GM12878 (cell line): ENCODE measurements around the gene DDX49. TPM values are rescaled to one million over a fixed set of nuclear protein-coding genes. Genes with fewer than 3 reads are reported as not detected.

Experiments
- ATAC-seq: fragments of 200-7000 bp; cut with Tn5 transposase; 3 replicates; pipeline ENCODE4 v1.9.1; 2020; ENCODE audit warnings: mild to moderate bottlenecking, moderate library complexity
- BruUV-seq: library from RNA; stranded (reverse); fragments of 400-500 nt; replicated peaks from 2 replicates; lab custom pipeline; 2021; lab: Mats Ljungman, UMichigan
- CTCF ChIA-PET: fragments of 300-600 bp; sonication (Branson Sonifier 250); formaldehyde crosslinking; extraction: SDS; loops from one replicate; lab custom pipeline; 2021; ENCODE audit warnings: inconsistent platforms; lab: Yijun Ruan, JAX
- POLR2A ChIA-PET: fragments of 350-600 bp; formaldehyde crosslinking; extraction: SDS; loops from one replicate; lab custom pipeline; 2021; ENCODE audit warnings: inconsistent platforms; lab: Charles Lee
- RAD21 ChIA-PET: fragments of 300-600 bp; sonication (Branson Sonifier 250); formaldehyde crosslinking; loops from one replicate; lab custom pipeline; 2023; ENCODE audit warnings: antibody characterized with exemption; ENCODE audit not compliant: unreplicated experiment; lab: Charles Lee
- SMC1A ChIA-PET: fragments of 300-600 bp; sonication (Branson Sonifier 250); formaldehyde crosslinking; loops from one replicate; lab custom pipeline; 2023; ENCODE audit not compliant: unreplicated experiment, uncharacterized antibody; lab: Charles Lee
- DNase-seq: peaks from one replicate; pipeline ENCODE4 v3.0.0-alpha.2; 2011; ENCODE audit warnings: low read depth, low spot score
- FAIRE-seq: peaks from 3 replicates; lab custom pipeline; 2011; peaks lifted over from hg19 to GRCh38; lab: Jason Lieb, UNC
- H2AFZ ChIP-seq: 2 replicates; pipeline ENCODE4 v1.6.0; 2011; ENCODE audit warnings: low read depth, low read length, control low read depth; ENCODE audit not compliant: control insufficient read depth
- H3K27ac ChIP-seq: 2 replicates; pipeline ENCODE4 v1.5.1; 2011; ENCODE audit warnings: control low read depth; ENCODE audit not compliant: control insufficient read depth, insufficient read depth
- H3K27me3 ChIP-seq, 2 experiments: replicated peaks in 1 of 2; 2 replicates each; pipeline versions ENCODE4 v1.6.0 to v1.6.1; 2011; ENCODE audit warnings: low read length in 1 of 2; ENCODE audit not compliant: control insufficient read depth in 2 of 2, insufficient read depth in 2 of 2
- H3K36me3 ChIP-seq, 2 experiments: 2 replicates each; pipeline ENCODE4 v1.5.1; 2011; ENCODE audit warnings: low read length in 1 of 2; ENCODE audit not compliant: control insufficient read depth in 2 of 2, insufficient read depth in 2 of 2
- H3K4me1 ChIP-seq: 2 replicates; pipeline ENCODE4 v1.6.1; 2011; ENCODE audit warnings: mild to moderate bottlenecking, low read length, moderate library complexity, mixed read lengths; ENCODE audit not compliant: control insufficient read depth, insufficient read depth
- H3K4me2 ChIP-seq: 2 replicates; pipeline ENCODE4 v1.6.0; 2011; ENCODE audit warnings: control low read depth; ENCODE audit not compliant: control insufficient read depth, insufficient read depth
- H3K4me3 ChIP-seq: fragments of 200-600 bp; sonication (generic); 2 replicates; pipeline ENCODE4 v1.5.1; 2016
- H3K79me2 ChIP-seq: 2 replicates; pipeline ENCODE4 v1.6.0; 2011; ENCODE audit warnings: low read length; ENCODE audit not compliant: control insufficient read depth, insufficient read depth
- H3K9ac ChIP-seq: 2 replicates; pipeline ENCODE4 v1.8.0; 2011; ENCODE audit warnings: low read length, control low read depth, mixed read lengths; ENCODE audit not compliant: control insufficient read depth, insufficient read depth
- H3K9me3 ChIP-seq: replicated peaks from 3 replicates; pipeline ENCODE4 v1.5.1; 2011; ENCODE audit warnings: mild to moderate bottlenecking, low read length; ENCODE audit not compliant: control insufficient read depth, insufficient read depth
- H4K20me1 ChIP-seq: 2 replicates; pipeline ENCODE4 v1.6.0; 2011; ENCODE audit not compliant: control insufficient read depth, insufficient read depth
- BACH1 ChIP-seq: fragments of 450-650 bp; IDR thresholded peaks from 2 replicates; pipeline ENCODE4 v1.6.1; 2017; ENCODE audit warnings: mild to moderate bottlenecking, borderline replicate concordance
- BCL11A ChIP-seq: IDR thresholded peaks from 2 replicates; pipeline ENCODE4 v1.6.1; 2011; ENCODE audit warnings: low read depth, low read length
- BHLHE40 ChIP-seq, 2 experiments: fragments of 450-650 bp in 1 of 2; IDR thresholded peaks; 2 replicates each; pipeline ENCODE4 v1.6.1; 2011 to 2017; ENCODE audit warnings: low read depth in 2 of 2, borderline replicate concordance in 1 of 2, improper control_type of control experiment in 1 of 2, low read length in 1 of 2, mild to moderate bottlenecking in 1 of 2
- BMI1 ChIP-seq: fragments of 450-650 bp; IDR thresholded peaks from 2 replicates; pipeline ENCODE4 v1.6.1; 2016; ENCODE audit warnings: mild to moderate bottlenecking, moderate library complexity, borderline replicate concordance
- CHD1 ChIP-seq: IDR thresholded peaks from 2 replicates; pipeline ENCODE4 v1.6.1; 2012; ENCODE audit warnings: low read depth, low read length, improper control_type of control experiment
- CHD2 ChIP-seq: IDR thresholded peaks from 2 replicates; pipeline ENCODE4 v1.6.1; 2011; ENCODE audit warnings: low read depth, low read length, improper control_type of control experiment, borderline replicate concordance
- EGR1 ChIP-seq, 2 experiments: IDR thresholded peaks; 1 replicate in 1 of 2; 2 replicates in 1 of 2; pipeline ENCODE4 v1.6.1; 2011 to 2012; ENCODE audit warnings: low read depth in 2 of 2, low read length in 2 of 2, borderline replicate concordance in 1 of 2, mild to moderate bottlenecking in 1 of 2, moderate library complexity in 1 of 2
- FOXK2 ChIP-seq: fragments of 450-650 bp; IDR thresholded peaks from 2 replicates; pipeline ENCODE4 v1.6.1; 2017; ENCODE audit warnings: mild to moderate bottlenecking, moderate library complexity
- GABPA ChIP-seq: IDR thresholded peaks from 2 replicates; pipeline ENCODE4 v1.6.1; 2014; ENCODE audit warnings: antibody characterized with exemption, low read depth, mild to moderate bottlenecking, inconsistent platforms
- GATAD2B ChIP-seq: fragments of 450-650 bp; conservative IDR thresholded peaks from 2 replicates; pipeline ENCODE4 v1.6.1; 2017; ENCODE audit warnings: low read depth, mild to moderate bottlenecking, moderate library complexity
- IKZF2 ChIP-seq, 2 experiments: fragments of 450-650 bp; IDR thresholded peaks; 2 replicates each; pipeline ENCODE4 v1.6.1; 2017; ENCODE audit warnings: mild to moderate bottlenecking in 2 of 2, moderate library complexity in 2 of 2
- LARP7 ChIP-seq: fragments of 450-650 bp; IDR thresholded peaks from 2 replicates; pipeline ENCODE4 v1.6.1; 2017; ENCODE audit warnings: mild to moderate bottlenecking
- RAD21 ChIP-seq: IDR thresholded peaks from 2 replicates; pipeline ENCODE4 v1.6.1; 2011; ENCODE audit warnings: mild to moderate bottlenecking, low read depth, low read length, moderate library complexity; ENCODE audit not compliant: insufficient read depth
- RAD51 ChIP-seq: fragments of 450-650 bp; IDR thresholded peaks from 2 replicates; pipeline ENCODE4 v1.6.1; 2016; ENCODE audit warnings: moderate library complexity, mild to moderate bottlenecking, inconsistent platforms
- SIX5 ChIP-seq: IDR thresholded peaks from 2 replicates; pipeline ENCODE4 v1.6.1; 2011; ENCODE audit warnings: mild to moderate bottlenecking, low read depth, low read length, moderate library complexity; ENCODE audit not compliant: severe bottlenecking
- SMARCA5 ChIP-seq: fragments of 450-650 bp; IDR thresholded peaks from 2 replicates; pipeline ENCODE4 v1.6.1; 2017; ENCODE audit warnings: mild to moderate bottlenecking
- SP1 ChIP-seq: IDR thresholded peaks from one replicate; pipeline ENCODE4 v1.6.1; 2011; ENCODE audit warnings: low read depth, low read length
- SRF ChIP-seq, 2 experiments: IDR thresholded peaks; 2 replicates each; pipeline ENCODE4 v1.6.1; 2011; ENCODE audit warnings: low read depth in 2 of 2, low read length in 2 of 2, mild to moderate bottlenecking in 1 of 2, moderate library complexity in 1 of 2
- STAT3 ChIP-seq: IDR thresholded peaks from 2 replicates; pipeline ENCODE4 v1.6.1; 2011; ENCODE audit warnings: low read depth, low read length, improper control_type of control experiment
- WGBS: methylation state at CpG from one replicate; pipeline ENCODE4 v1.1.6; 2016; ENCODE audit warnings: low lambda C conversion rate; ENCODE audit not compliant: insufficient replicate concordance, insufficient coverage; ENCODE audit errors: missing lambda C conversion rate; 5-methylcytosine and 5-hydroxymethylcytosine counted together
- in situ Hi-C: fragments of 300-500 bp; cut with MboI; formaldehyde crosslinking; loops from 9 replicates; pipeline ENCODE4 v1.14.3; 2018; ENCODE audit warnings: mixed read lengths
- intact Hi-C: fragments of 100-400 bp; cut with micrococcal nuclease; formaldehyde crosslinking; loops from one replicate; pipeline ENCODE4 v1.14.2; 2022; ENCODE audit not compliant: unreplicated experiment
- polyA plus RNA-seq, 11 experiments: library from polyadenylated mRNA; depleted of rRNA in 4 of 11; unstranded in 6 of 11; stranded (reverse) in 5 of 11; fragments of >200 nt; fragmentation: Nextera tagmentation in 4 of 11; fragmentation: Illumina TruSeq in 1 of 11; extraction: Ambion mirVana in 4 of 11; extraction: Trizol in 1 of 11; gene quantifications; 1 replicate in 1 of 11; 2 replicates in 10 of 11; pipeline versions ENCODE4 v1.2.1 to v1.2.3, GENCODE V29; 2011 to 2016; ENCODE audit warnings: inconsistent platforms in 2 of 11, missing spikeins in 2 of 11, low read depth in 1 of 11
- total RNA-seq, 4 experiments: library from RNA; depleted of rRNA in 3 of 4; stranded (reverse); fragments of >200 nt in 3 of 4; fragmentation: Illumina TruSeq in 1 of 4; extraction: Trizol in 1 of 4; gene quantifications; 2 replicates each; pipeline versions ENCODE4 v1.2.1 to v1.2.3, GENCODE V29; 2013 to 2021
- TF ChIP-seq, protein P1 (sequence below), 3 experiments: IDR thresholded peaks in 2 of 3; conservative IDR thresholded peaks in 1 of 3; 2 replicates each; pipeline ENCODE4 v1.5.1; 2011; ENCODE audit warnings: low read depth in 3 of 3, low read length in 3 of 3, mild to moderate bottlenecking in 3 of 3, control low read depth in 2 of 3, moderate library complexity in 2 of 3, inconsistent platforms in 1 of 3, mixed read lengths in 1 of 3; ENCODE audit not compliant: control insufficient read depth in 2 of 3, insufficient read depth in 1 of 3; ENCODE audit errors: extremely low read depth in 1 of 3
- TF ChIP-seq, protein P2 (sequence below): IDR thresholded peaks from 2 replicates; pipeline ENCODE4 v1.6.1; 2012; ENCODE audit warnings: low read depth, low read length, improper control_type of control experiment

The DDX49 gene
- total and polyA plus RNA-seq, 10 of the 15 experiments (the other 5 are each of a cell fraction or from before 2014, with no cell fraction given), result 0.58 to 102 (median 48.1) TPM

DNA sequence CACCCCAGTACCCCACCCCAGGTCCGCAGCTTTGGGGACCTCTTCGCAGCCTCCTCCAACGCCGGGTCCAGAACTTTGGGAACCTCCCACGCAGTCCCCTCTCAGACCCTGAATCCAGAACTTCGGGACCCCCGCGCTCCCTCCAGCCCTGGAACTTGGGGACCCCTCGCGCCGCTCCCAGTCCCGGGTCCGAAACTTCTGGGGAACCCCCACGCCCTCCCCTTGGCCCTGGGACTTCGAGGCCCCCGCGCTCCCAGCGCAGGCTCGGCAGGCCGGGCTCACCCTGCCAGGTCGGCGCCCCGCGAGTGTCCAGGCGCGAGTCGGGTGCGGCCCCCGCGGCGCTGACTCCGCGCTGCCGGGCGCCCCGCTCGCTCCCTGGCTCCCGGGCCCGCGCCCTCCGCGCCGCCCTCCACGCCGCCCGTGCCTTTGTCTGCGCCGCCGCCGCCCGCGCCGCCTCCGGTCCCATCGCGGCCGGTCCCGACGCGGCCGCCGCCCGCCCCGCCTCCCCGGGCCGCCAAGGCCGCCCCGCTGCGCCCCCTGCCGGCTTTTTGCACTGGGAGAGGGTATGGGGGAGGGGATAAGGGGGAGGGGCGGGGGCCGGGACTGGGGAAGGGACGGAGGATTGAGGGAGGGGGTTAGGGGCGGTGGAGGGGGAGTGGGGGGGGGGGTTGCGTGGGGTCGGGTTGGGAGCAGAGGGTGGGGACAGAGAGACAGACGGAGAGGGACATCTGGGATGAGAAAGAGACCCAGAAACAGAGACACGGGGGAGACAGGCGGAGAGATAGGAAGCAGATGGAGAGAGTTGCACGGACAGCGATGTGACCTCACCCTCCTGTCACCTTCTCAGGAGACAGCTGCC lies 21.5 kb downstream of the DDX49 start, which contains the start of gene HOMER3:
HOMER3 (minus strand) TSS at position 449 of the 859 bp plus-strand sequence. CDS start 2,235 bp downstream, outside the sequence.
- in situ Hi-C loops, result no loop called here
- Histone ChIP-seq H3K4me2 (peak within 1 kb of the TSS; percentile 81), H3K4me3 (peak within 1 kb of the TSS; percentile 11; the same call in 1 of the 2 replicates), H3K9me3 (no peaks in the 10 kb centered on the region), H3K27ac (no peak within 1 kb of the TSS)
- FAIRE-seq, result no peak
- TF ChIP-seq RAD51, result no peak
- no peak for TF ChIP-seq BMI1
- no peak for TF ChIP-seq STAT3
- TF ChIP-seq BCL11A, result no peak
- TF ChIP-seq GABPA, result no peak
- no peak for TF ChIP-seq CHD1
- TF ChIP-seq SP1, result no peak
- TF ChIP-seq, protein P1, sequence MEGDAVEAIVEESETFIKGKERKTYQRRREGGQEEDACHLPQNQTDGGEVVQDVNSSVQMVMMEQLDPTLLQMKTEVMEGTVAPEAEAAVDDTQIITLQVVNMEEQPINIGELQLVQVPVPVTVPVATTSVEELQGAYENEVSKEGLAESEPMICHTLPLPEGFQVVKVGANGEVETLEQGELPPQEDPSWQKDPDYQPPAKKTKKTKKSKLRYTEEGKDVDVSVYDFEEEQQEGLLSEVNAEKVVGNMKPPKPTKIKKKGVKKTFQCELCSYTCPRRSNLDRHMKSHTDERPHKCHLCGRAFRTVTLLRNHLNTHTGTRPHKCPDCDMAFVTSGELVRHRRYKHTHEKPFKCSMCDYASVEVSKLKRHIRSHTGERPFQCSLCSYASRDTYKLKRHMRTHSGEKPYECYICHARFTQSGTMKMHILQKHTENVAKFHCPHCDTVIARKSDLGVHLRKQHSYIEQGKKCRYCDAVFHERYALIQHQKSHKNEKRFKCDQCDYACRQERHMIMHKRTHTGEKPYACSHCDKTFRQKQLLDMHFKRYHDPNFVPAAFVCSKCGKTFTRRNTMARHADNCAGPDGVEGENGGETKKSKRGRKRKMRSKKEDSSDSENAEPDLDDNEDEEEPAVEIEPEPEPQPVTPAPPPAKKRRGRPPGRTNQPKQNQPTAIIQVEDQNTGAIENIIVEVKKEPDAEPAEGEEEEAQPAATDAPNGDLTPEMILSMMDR (IDR thresholded peaks at IDR 0.05 in 2 of 3, conservative IDR thresholded peaks at IDR 0.05 in 1 of 3; ENCODE audit: control insufficient read depth in 2 of 3, extremely low read depth in 1 of 3, insufficient read depth in 1 of 3, low read depth in 3 of 3, low read length in 3 of 3), result peak in 2 of 3 experiments; percentile 46 to 47; a peak in 3 of 6 replicates
- TF ChIP-seq BHLHE40 (IDR thresholded peaks at IDR 0.05; ENCODE audit: borderline replicate concordance in 1 of 2, low read depth in 2 of 2, low read length in 1 of 2), result peak in 1 of 2 experiments; percentile 79; a peak in 2 of 4 replicates
- TF ChIP-seq, protein P2, sequence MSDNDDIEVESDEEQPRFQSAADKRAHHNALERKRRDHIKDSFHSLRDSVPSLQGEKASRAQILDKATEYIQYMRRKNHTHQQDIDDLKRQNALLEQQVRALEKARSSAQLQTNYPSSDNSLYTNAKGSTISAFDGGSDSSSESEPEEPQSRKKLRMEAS, result no peak
- no peak for TF ChIP-seq IKZF2 (IDR thresholded peaks at IDR 0.05)
- no peak for TF ChIP-seq SIX5
- TF ChIP-seq RAD21, result peak; percentile 53
- TF ChIP-seq EGR1 (IDR thresholded peaks at IDR 0.05; ENCODE audit: borderline replicate concordance in 1 of 2, low read depth in 2 of 2, low read length in 2 of 2), result 0 out of 3 replicates have a peak, but pooled peaks of 1 of the 2 experiments have one; percentile 24
- peak; percentile 62; the same call in 1 of the 2 replicates for TF ChIP-seq LARP7
- 0 out of 2 replicates have a peak, but pooled peaks have one; percentile 13 for TF ChIP-seq BACH1
- peak; percentile 64; the same call in 1 of the 2 replicates for TF ChIP-seq SMARCA5
- TF ChIP-seq CHD2, result peak; percentile 66; the same call in 1 of the 2 replicates
- 0 out of 4 replicates have a peak, but pooled peaks of 1 of the 2 experiments have one; percentile 32 for TF ChIP-seq SRF (IDR thresholded peaks at IDR 0.05; ENCODE audit: low read depth in 2 of 2, low read length in 2 of 2)
- TF ChIP-seq FOXK2, result no peak
- TF ChIP-seq GATAD2B, result peak; percentile 53; the same call in 1 of the 2 replicates
- TF ChIP-seq, all 136 proteins: peak for 10
- peak; percentile 79 for ATAC-seq
- DNase-seq, result no peak
- CTCF ChIA-PET, result interaction anchor here (0.5 to 2.1 kb wide), 2 partner anchors 46 to 229 kb away, joined by 3 to 6 read pairs; partner anchors contain the start of gene MEF2B
- Histone ChIP-seq H3K9ac (no peak within 1 kb of the TSS), H4K20me1 (no peaks in the 10 kb centered on the region), H3K79me2 (no peaks in the 10 kb centered on the region), H3K27me3 (peaks cover 1 to 2% of the 10 kb centered on the region in 2 experiments), H2AFZ (no peak within 1 kb of the TSS), H3K36me3 (no peaks in the 10 kb centered on the region), H3K4me1 (no peaks in the 10 kb centered on the region)
- BruUV-seq, result no TSS peak
- WGBS, result 6% methylated on average over 27 of the region's 81 CpGs
- intact Hi-C loops, result no loop called here
- RAD21 ChIA-PET, result no interaction called here
- SMC1A ChIA-PET, result no interaction called here
- POLR2A ChIA-PET, result no interaction called here
